ENCODE data around the gene OR56A3.

OR56A3 gene

DNA sequence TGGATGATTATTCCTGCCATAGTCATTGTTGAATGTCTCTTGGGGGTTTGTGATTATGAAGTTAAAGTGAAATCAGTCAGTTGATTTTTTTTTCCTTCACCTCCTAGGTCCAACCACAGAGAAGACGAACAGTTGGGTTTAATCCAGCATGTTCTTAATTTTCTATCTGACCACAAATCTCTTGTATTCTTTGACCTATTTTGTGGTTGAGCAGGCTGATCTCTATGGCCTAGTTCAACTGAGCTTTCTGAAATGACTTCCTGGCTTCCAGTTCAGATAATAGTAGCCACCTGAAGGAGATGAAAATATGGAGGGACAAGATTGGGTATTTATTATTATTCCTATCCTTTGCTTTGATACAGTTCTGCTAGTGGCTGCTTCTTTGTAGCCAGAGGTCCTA is 31.5 kb downstream of the OR56A3 start:
- H3K36me3 ChIP-seq (ENCODE audit: control insufficient read depth, insufficient read depth, low read length): no peaks in the 10 kb centered on the region
- peaks cover 3% of the 10 kb centered on the region; the same call in 1 of the 2 replicates for H3K9me3 ChIP-seq (ENCODE audit: control insufficient read depth, insufficient read depth, low read depth, low read length)
- H3K27me3 ChIP-seq (ENCODE audit: control insufficient read depth, insufficient read depth, low read length): no peaks in the 10 kb centered on the region; the same call in 1 of the 2 replicates
- no peak overlapping the region for H3K9ac ChIP-seq (ENCODE audit: low read length)
- no peaks in the 10 kb centered on the region for H3K4me1 ChIP-seq (ENCODE audit: control insufficient read depth, insufficient read depth, low read length)
- no peak overlapping the region for H3K4me3 ChIP-seq (ENCODE audit: low read depth, low read length)
- no peak overlapping the region for H3K27ac ChIP-seq (ENCODE audit: low read depth, low read length)

GRCh38 chr11:5983443-5983842 is 41.4 kb downstream of the OR56A3 start:
- Histone ChIP-seq H3K27ac (ENCODE audit: low read depth, low read length) (no peak overlapping the region), H3K36me3 (ENCODE audit: control insufficient read depth, insufficient read depth, low read length) (no peaks in the 10 kb centered on the region), H3K9ac (ENCODE audit: low read length) (no peak overlapping the region), H3K4me1 (ENCODE audit: control insufficient read depth, insufficient read depth, low read length) (no peaks in the 10 kb centered on the region), H3K4me3 (ENCODE audit: low read depth, low read length) (no peak overlapping the region), H3K9me3 (ENCODE audit: control insufficient read depth, insufficient read depth, low read depth, low read length) (peaks cover 4% of the 10 kb centered on the region; the same call in 1 of the 2 replicates), H3K27me3 (ENCODE audit: control insufficient read depth, insufficient read depth, low read length) (no peaks in the 10 kb centered on the region)

- Histone ChIP-seq H3K27ac (ENCODE audit: low read depth, low read length) (no peak within 1 kb of the TSS), H3K4me1 (ENCODE audit: control insufficient read depth, insufficient read depth, low read length) (no peaks in the 10 kb centered on the region), H3K9ac (ENCODE audit: low read length) (no peak within 1 kb of the TSS), H3K27me3 (ENCODE audit: control insufficient read depth, insufficient read depth, low read length) (no peaks in the 10 kb centered on the region), H3K9me3 (ENCODE audit: control insufficient read depth, insufficient read depth, low read depth, low read length) (no peaks in the 10 kb centered on the region; the same call in 1 of the 2 replicates), H3K4me3 (ENCODE audit: low read depth, low read length) (no peak within 1 kb of the TSS), H3K36me3 (ENCODE audit: control insufficient read depth, insufficient read depth, low read length) (no peaks in the 10 kb centered on the region)
These were observed 44.8 kb downstream of the OR56A3 start, which contains the start of gene OR52L1 for GRCh38 chr11:5986885-5987284. OR52L1 (minus strand) TSS chr11:5986985; CDS start chr11:5986930, 55 bp downstream.

- Histone ChIP-seq H3K9ac (ENCODE audit: low read length) (no peak overlapping the region), H3K27ac (ENCODE audit: low read depth, low read length) (no peak overlapping the region), H3K4me1 (ENCODE audit: control insufficient read depth, insufficient read depth, low read length) (no peaks in the 10 kb centered on the region), H3K9me3 (ENCODE audit: control insufficient read depth, insufficient read depth, low read depth, low read length) (no peaks in the 10 kb centered on the region), H3K36me3 (ENCODE audit: control insufficient read depth, insufficient read depth, low read length) (no peaks in the 10 kb centered on the region), H3K4me3 (ENCODE audit: low read depth, low read length) (no peak overlapping the region), H3K27me3 (ENCODE audit: control insufficient read depth, insufficient read depth, low read length) (no peaks in the 10 kb centered on the region)
These were observed 47.2 kb downstream of the OR56A3 start for GRCh38 chr11:5989203-5989602.

GRCh38 chr11:5992150-5992549 is 50.1 kb downstream of the OR56A3 start:
- Histone ChIP-seq H3K9me3 (ENCODE audit: control insufficient read depth, insufficient read depth, low read depth, low read length) (no peaks in the 10 kb centered on the region), H3K27ac (ENCODE audit: low read depth, low read length) (no peak overlapping the region), H3K4me1 (ENCODE audit: control insufficient read depth, insufficient read depth, low read length) (no peaks in the 10 kb centered on the region), H3K4me3 (ENCODE audit: low read depth, low read length) (no peak overlapping the region), H3K36me3 (ENCODE audit: control insufficient read depth, insufficient read depth, low read length) (no peaks in the 10 kb centered on the region), H3K9ac (ENCODE audit: low read length) (no peak overlapping the region), H3K27me3 (ENCODE audit: control insufficient read depth, insufficient read depth, low read length) (no peaks in the 10 kb centered on the region)

DNA sequence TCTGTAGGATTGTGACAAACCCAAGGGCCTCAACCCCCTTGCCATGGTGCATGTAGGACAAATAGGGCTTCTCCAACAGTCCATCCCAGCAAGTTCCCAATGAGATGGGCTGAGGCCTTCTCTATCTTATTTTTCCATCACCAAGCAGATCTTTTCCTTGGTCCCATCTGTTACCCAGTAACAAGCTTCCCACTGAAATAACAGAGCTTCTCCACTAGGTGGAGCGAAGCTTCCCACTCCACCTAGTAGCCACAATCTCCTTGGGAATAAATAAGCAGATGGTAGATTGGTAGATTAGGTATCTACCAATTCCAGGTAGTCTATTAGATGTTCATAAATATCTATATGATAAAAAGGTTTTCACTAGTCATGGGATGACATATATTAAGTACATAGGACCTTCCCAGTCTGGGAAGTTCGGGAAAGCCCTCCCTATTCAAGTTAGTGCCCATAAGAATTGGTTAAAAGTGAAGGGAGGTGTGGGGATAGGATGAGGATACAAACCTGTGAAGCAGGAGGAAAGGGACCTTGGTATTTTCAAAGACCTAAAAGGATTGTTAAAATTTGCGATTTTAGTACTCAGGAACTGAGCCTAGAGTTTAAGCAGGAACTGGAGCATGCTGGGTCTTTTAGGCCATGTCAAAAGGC is 50.7 kb downstream of the OR56A3 start:
- no peak overlapping the region for H3K4me3 ChIP-seq (ENCODE audit: low read depth, low read length)
- H3K9me3 ChIP-seq (ENCODE audit: control insufficient read depth, insufficient read depth, low read depth, low read length): no peaks in the 10 kb centered on the region
- H3K4me1 ChIP-seq (ENCODE audit: control insufficient read depth, insufficient read depth, low read length): no peaks in the 10 kb centered on the region
- H3K9ac ChIP-seq (ENCODE audit: low read length): no peak overlapping the region
- no peaks in the 10 kb centered on the region for H3K36me3 ChIP-seq (ENCODE audit: control insufficient read depth, insufficient read depth, low read length)
- H3K27ac ChIP-seq (ENCODE audit: low read depth, low read length): no peak overlapping the region
- no peaks in the 10 kb centered on the region for H3K27me3 ChIP-seq (ENCODE audit: control insufficient read depth, insufficient read depth, low read length)

DNA sequence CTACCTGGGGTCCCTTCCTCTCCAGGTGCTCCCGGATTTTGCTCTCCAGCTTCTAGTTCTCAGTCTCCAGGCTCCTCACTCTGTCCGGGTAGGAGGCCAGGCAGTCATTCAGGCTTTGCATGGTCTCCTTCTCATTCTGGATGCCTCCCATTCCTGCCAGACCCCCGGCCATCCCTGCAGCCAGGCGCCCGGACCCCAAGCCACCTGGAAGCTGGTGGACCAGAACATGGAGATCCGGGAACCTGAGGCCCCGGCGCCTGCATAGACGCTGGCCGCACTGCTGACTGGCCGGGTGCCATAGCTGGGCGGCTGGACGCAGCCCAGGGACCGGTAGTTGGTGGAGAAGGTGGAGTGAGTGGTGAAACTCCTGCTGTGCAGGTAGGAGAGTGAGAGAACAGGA is 52.7 kb downstream of the OR56A3 start:
- Histone ChIP-seq H3K4me3 (ENCODE audit: low read depth, low read length) (no peak overlapping the region), H3K36me3 (ENCODE audit: control insufficient read depth, insufficient read depth, low read length) (no peaks in the 10 kb centered on the region), H3K4me1 (ENCODE audit: control insufficient read depth, insufficient read depth, low read length) (no peaks in the 10 kb centered on the region), H3K9ac (ENCODE audit: low read length) (no peak overlapping the region), H3K27ac (ENCODE audit: low read depth, low read length) (no peak overlapping the region), H3K27me3 (ENCODE audit: control insufficient read depth, insufficient read depth, low read length) (no peaks in the 10 kb centered on the region), H3K9me3 (ENCODE audit: control insufficient read depth, insufficient read depth, low read depth, low read length) (no peaks in the 10 kb centered on the region)
